ENCODE data around the gene EFNA4. TPM values are rescaled to one million over a fixed set of nuclear protein-coding genes. Genes with fewer than 3 reads are reported as not detected.

Gene EFNA4
- polyA plus RNA-seq, 1 of the 3 experiments (the other 2 are of a cell fraction), result 17.7 TPM

DNA sequence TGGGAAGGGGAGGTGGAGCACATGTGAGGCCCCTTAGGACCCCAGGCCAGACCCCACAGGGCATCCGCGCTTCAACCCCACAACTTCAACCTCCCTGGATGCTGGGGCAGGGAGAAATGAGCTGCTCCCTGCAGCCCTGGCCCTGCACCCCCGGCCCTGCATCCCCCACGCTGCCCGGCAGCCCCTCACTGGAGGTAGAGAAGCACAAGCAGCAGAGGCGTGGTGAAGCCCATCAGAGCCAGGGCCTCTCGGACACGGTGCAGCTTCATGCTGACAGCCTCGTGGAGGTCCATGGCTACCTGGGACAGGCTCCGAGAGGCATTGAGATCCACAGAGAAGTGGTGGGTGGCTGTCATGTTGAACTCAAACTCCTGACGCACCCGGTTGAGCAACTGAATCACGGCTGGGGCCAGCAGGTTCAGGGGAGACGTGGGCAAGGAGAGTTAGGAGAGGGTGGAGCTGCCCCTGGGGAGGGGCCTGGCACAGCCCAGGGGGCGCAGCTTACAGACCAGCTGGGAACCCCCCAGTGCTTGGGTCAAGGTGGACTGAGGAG lies 33.2 kb upstream of the EFNA4 start:
- H3K36me3 ChIP-seq (replicated peaks in 1 of 2; ENCODE audit: control insufficient read depth in 1 of 2, insufficient read depth in 2 of 2, low read length in 1 of 2), result no peaks in the 10 kb centered on the region
- ChIA-PET POLR2A (interaction anchor here (0.5 kb wide), 1 partner anchor 1114 kb away, joined by 4 read pairs; no protein-coding TSS in a partner anchor), CTCF (interaction anchor here (1.5 to 26.0 kb wide), 4 partner anchors 13 to 37 kb away, joined by 3 to 573 read pairs (median 10); partner anchors contain the start of genes EFNA3 and EFNA4)

DNA sequence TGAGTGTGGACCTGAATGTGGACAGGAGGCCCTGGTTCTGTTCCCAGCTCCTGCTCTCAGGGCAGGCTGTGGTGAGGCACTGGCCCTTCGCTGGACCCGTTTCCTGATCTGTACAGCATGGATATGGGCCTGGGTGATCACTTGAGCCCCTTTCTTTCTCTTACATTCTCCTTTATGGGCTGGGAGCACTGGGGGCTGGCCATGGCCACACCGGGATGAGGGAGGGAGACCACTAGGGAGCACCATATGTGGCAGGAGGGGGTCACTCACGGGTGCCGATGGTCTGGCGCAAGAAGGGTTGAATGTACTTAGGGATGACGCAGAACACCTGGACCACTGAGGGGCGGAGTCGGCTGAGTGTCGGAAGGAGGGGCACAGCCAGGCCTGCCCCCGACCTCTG lies 32.6 kb upstream of the EFNA4 start:
- H3K4me2 ChIP-seq, result no peak overlapping the region
- H4K20me1 ChIP-seq (ENCODE audit: insufficient read depth), result no peaks in the 10 kb centered on the region
- no peak overlapping the region for H3K9ac ChIP-seq
- ChIA-PET CTCF (interaction anchor here (0.9 to 26.0 kb wide), 5 partner anchors 13 to 37 kb away, joined by 3 to 573 read pairs (median 12); partner anchors contain the start of genes EFNA3 and EFNA4), POLR2A (no interaction called here)
- WGBS (ENCODE audit: low lambda C conversion rate), result 70% methylated on average over 7 of the region's 11 CpGs
- DNase-seq, result no peak
- no peaks in the 10 kb centered on the region for H3K36me3 ChIP-seq (replicated peaks in 1 of 2; ENCODE audit: control insufficient read depth in 1 of 2, insufficient read depth in 2 of 2, low read length in 1 of 2)
- no peaks in the 10 kb centered on the region for H3K4me1 ChIP-seq (ENCODE audit: control insufficient read depth in 1 of 2, insufficient read depth in 2 of 2, low read depth in 1 of 2, low read length in 1 of 2)
- TF ChIP-seq, protein P1, sequence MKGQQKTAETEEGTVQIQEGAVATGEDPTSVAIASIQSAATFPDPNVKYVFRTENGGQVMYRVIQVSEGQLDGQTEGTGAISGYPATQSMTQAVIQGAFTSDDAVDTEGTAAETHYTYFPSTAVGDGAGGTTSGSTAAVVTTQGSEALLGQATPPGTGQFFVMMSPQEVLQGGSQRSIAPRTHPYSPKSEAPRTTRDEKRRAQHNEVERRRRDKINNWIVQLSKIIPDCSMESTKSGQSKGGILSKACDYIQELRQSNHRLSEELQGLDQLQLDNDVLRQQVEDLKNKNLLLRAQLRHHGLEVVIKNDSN (IDR thresholded peaks at IDR 0.05; ENCODE audit: borderline replicate concordance, low read depth), result no peak
- no peak overlapping the region for H2AFZ ChIP-seq (ENCODE audit: low read depth)
- no peaks in the 10 kb centered on the region for H3K79me2 ChIP-seq (ENCODE audit: insufficient read depth)
- H3K27me3 ChIP-seq (ENCODE audit: insufficient read depth), result no peaks in the 10 kb centered on the region
- H3K4me3 ChIP-seq (ENCODE audit: low read depth in 2 of 2, low read length in 1 of 2), result no peak overlapping the region
- no peaks in the 10 kb centered on the region for H3F3A ChIP-seq (replicated peaks; ENCODE audit: insufficient read depth)
- H3K9me3 ChIP-seq, result no peaks in the 10 kb centered on the region
- no peak overlapping the region for H3K27ac ChIP-seq (ENCODE audit: low read depth in 2 of 2, low read length in 1 of 2)
- H3K9me2 ChIP-seq, result no peaks in the 10 kb centered on the region

More for the DNA sequence above, 33.2 kb upstream of the EFNA4 start:
- Histone ChIP-seq H2AFZ (ENCODE audit: low read depth) (no peak overlapping the region), H3K27ac (ENCODE audit: low read depth in 2 of 2, low read length in 1 of 2) (no peak overlapping the region), H3K9ac (no peak overlapping the region), H3F3A (replicated peaks; ENCODE audit: insufficient read depth) (no peaks in the 10 kb centered on the region), H3K4me1 (ENCODE audit: control insufficient read depth in 1 of 2, insufficient read depth in 2 of 2, low read depth in 1 of 2, low read length in 1 of 2) (no peaks in the 10 kb centered on the region), H3K27me3 (ENCODE audit: insufficient read depth) (no peaks in the 10 kb centered on the region), H3K4me2 (no peak overlapping the region), H3K9me3 (no peaks in the 10 kb centered on the region), H3K4me3 (ENCODE audit: low read depth in 2 of 2, low read length in 1 of 2) (no peak overlapping the region), H3K9me2 (no peaks in the 10 kb centered on the region), H4K20me1 (ENCODE audit: insufficient read depth) (no peaks in the 10 kb centered on the region), H3K79me2 (ENCODE audit: insufficient read depth) (no peaks in the 10 kb centered on the region)
- DNase-seq, result no peak
- TF ChIP-seq FOXJ3 (CRISPR knock-in tag; IDR thresholded peaks at IDR 0.05) (no peak), SMC3 (IDR thresholded peaks at IDR 0.05; ENCODE audit: low read depth, low read length) (no peak), ELF1 (IDR thresholded peaks at IDR 0.05) (no peak), RXRA (IDR thresholded peaks at IDR 0.05; ENCODE audit: borderline replicate concordance, low read depth) (no peak), RFX5 (IDR thresholded peaks at IDR 0.05; ENCODE audit: low read length) (no peak), GABPA (IDR thresholded peaks at IDR 0.05; ENCODE audit: low read depth) (no peak), NRF1 (IDR thresholded peaks at IDR 0.05; ENCODE audit: low read depth, low read length) (no peak), MEF2A (IDR thresholded peaks at IDR 0.05; ENCODE audit: borderline replicate concordance, low read depth) (no peak), YY1 (IDR thresholded peaks at IDR 0.05; ENCODE audit: low read depth) (no peak), CHD2 (IDR thresholded peaks at IDR 0.05; ENCODE audit: low read length, partially characterized antibody) (no peak)
- TF ChIP-seq, protein P2, sequence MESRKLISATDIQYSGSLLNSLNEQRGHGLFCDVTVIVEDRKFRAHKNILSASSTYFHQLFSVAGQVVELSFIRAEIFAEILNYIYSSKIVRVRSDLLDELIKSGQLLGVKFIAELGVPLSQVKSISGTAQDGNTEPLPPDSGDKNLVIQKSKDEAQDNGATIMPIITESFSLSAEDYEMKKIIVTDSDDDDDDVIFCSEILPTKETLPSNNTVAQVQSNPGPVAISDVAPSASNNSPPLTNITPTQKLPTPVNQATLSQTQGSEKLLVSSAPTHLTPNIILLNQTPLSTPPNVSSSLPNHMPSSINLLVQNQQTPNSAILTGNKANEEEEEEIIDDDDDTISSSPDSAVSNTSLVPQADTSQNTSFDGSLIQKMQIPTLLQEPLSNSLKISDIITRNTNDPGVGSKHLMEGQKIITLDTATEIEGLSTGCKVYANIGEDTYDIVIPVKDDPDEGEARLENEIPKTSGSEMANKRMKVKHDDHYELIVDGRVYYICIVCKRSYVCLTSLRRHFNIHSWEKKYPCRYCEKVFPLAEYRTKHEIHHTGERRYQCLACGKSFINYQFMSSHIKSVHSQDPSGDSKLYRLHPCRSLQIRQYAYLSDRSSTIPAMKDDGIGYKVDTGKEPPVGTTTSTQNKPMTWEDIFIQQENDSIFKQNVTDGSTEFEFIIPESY (IDR thresholded peaks at IDR 0.05; ENCODE audit: borderline replicate concordance, low read depth), result no peak
- TF ChIP-seq, protein P3, sequence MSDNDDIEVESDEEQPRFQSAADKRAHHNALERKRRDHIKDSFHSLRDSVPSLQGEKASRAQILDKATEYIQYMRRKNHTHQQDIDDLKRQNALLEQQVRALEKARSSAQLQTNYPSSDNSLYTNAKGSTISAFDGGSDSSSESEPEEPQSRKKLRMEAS (IDR thresholded peaks at IDR 0.05; ENCODE audit: low read depth), result no peak
- TF ChIP-seq, protein P4, sequence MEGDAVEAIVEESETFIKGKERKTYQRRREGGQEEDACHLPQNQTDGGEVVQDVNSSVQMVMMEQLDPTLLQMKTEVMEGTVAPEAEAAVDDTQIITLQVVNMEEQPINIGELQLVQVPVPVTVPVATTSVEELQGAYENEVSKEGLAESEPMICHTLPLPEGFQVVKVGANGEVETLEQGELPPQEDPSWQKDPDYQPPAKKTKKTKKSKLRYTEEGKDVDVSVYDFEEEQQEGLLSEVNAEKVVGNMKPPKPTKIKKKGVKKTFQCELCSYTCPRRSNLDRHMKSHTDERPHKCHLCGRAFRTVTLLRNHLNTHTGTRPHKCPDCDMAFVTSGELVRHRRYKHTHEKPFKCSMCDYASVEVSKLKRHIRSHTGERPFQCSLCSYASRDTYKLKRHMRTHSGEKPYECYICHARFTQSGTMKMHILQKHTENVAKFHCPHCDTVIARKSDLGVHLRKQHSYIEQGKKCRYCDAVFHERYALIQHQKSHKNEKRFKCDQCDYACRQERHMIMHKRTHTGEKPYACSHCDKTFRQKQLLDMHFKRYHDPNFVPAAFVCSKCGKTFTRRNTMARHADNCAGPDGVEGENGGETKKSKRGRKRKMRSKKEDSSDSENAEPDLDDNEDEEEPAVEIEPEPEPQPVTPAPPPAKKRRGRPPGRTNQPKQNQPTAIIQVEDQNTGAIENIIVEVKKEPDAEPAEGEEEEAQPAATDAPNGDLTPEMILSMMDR (IDR thresholded peaks at IDR 0.05), result no peak
- 88% methylated on average over 15 of the region's 15 CpGs for WGBS (ENCODE audit: low lambda C conversion rate)
